ENCODE measurements around the gene DCTN1. TPM values are rescaled to one million over a fixed set of nuclear protein-coding genes. Genes with fewer than 3 reads are reported as not detected.

Gene DCTN1
- total RNA-seq, 4 donors from 2014 or later: 83.4 to 122 (median 105) TPM

GRCh38 chr2:74366036-74366435 lies 14.1 kb downstream of the DCTN1 start:
- Histone ChIP-seq H3K4me1 (no peaks in the 10 kb centered on the region), H3K4me3 (no peak overlapping the region), H3K36me3 (peaks cover 100% of the 10 kb centered on the region), H3K27ac (no peak overlapping the region), H3K27me3 (no peaks in the 10 kb centered on the region), H3K9me3 (no peaks in the 10 kb centered on the region)
- no peak for DNase-seq (ENCODE audit: low spot score in 2 of 2)
- TF ChIP-seq POLR2A (IDR thresholded peaks at IDR 0.05) (no peak), CTCF (IDR thresholded peaks at IDR 0.05) (no peak), EP300 (IDR thresholded peaks at IDR 0.05) (no peak), POLR2AphosphoS5 (IDR thresholded peaks at IDR 0.05) (no peak)
- 88% methylated on average over 3 of the region's 3 CpGs for WGBS

DNA sequence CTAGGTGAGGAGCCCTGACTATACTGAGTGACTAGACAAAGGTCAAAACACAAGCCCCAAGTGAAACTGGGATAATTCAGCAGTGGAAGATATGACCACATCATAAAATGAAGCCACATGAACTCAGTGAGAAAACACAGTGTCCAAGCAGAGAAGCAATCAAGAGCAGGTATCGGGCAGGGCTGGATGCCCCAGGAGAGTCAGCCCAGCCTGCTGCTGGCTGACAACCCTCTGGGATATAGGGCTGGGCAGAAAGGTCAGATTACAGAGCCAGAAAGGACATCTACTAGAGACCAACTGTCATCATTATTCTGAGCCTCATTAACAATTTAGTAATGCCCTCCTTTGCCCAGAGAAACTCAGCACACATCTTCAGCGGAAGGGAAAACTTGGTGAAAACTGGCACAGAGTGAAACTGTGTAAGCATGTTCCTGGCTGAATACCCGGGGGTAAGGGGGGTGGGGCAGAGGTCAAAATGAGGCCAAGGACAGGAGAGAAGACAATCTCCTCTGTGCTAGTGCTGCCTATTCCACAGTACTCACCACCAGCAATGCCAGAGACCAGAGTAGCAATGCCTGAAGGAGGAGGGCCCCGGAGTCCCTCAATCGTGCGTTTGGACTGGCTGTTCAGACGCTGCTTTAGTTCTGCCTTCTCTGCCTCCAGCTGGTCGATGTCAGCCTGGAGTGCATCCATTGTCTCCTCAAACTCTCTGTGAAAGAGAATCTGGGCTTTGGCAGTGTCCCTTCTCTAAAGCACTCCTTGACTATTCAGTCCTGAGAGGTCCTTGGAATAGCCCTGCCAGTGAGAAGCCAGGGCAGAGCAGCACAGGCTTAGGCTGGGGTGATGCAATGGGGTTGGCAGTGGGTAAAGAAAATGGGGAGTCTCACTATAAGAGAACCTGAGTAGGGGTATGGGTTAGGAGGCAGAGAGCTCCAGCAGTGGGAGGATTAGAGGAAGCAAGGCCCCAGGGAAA lies 15.3 kb downstream of the DCTN1 start:
- DNase-seq (ENCODE audit: low spot score in 2 of 2): no peak
- WGBS: 84% methylated on average over 8 of the region's 8 CpGs
- H3K9me3 ChIP-seq: no peaks in the 10 kb centered on the region
- no peak overlapping the region for H3K4me3 ChIP-seq
- H3K27ac ChIP-seq: no peak overlapping the region
- no peaks in the 10 kb centered on the region for H3K4me1 ChIP-seq
- peaks cover 100% of the 10 kb centered on the region for H3K36me3 ChIP-seq
- no peaks in the 10 kb centered on the region for H3K27me3 ChIP-seq
- TF ChIP-seq EP300 (IDR thresholded peaks at IDR 0.05): no peak
- TF ChIP-seq POLR2AphosphoS5 (IDR thresholded peaks at IDR 0.05): no peak
- TF ChIP-seq POLR2A (IDR thresholded peaks at IDR 0.05): no peak
- no peak for TF ChIP-seq CTCF (IDR thresholded peaks at IDR 0.05)

GRCh38 chr2:74361327-74361726 lies 18.8 kb downstream of the DCTN1 start:
- 85% methylated on average over 11 of the region's 11 CpGs for WGBS
- Histone ChIP-seq H3K27ac (no peak overlapping the region), H3K4me3 (no peak overlapping the region), H3K9me3 (no peaks in the 10 kb centered on the region), H3K27me3 (no peaks in the 10 kb centered on the region), H3K36me3 (peaks cover 98% of the 10 kb centered on the region), H3K4me1 (no peaks in the 10 kb centered on the region)
- TF ChIP-seq CTCF (IDR thresholded peaks at IDR 0.05): no peak
- no peak for TF ChIP-seq EP300 (IDR thresholded peaks at IDR 0.05)
- TF ChIP-seq POLR2AphosphoS5 (IDR thresholded peaks at IDR 0.05): no peak
- no peak for TF ChIP-seq POLR2A (IDR thresholded peaks at IDR 0.05)
- DNase-seq (ENCODE audit: low spot score in 2 of 2): no peak

DNA sequence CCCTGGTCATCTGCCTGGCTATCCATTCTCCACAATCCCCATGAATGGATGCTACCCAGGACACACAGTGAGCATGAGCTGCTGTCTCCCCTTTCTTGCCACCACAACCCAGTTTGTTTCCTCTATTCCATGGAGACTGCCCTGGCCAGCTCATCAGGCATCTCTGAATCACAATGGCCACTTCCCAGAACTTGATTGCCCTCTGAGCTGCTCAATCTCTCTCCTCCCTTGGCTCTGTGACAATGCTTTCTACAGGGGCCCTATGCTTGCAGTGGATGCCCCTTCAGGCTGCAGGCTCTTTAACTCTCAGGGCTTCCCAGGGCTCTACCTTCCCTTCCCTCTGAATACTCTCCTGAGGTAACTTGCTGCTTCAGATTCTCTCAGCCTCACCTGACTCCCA lies 22.5 kb downstream of the DCTN1 start:
- no peak for TF ChIP-seq POLR2A (IDR thresholded peaks at IDR 0.05)
- no peak for TF ChIP-seq EP300 (IDR thresholded peaks at IDR 0.05)
- TF ChIP-seq POLR2AphosphoS5 (IDR thresholded peaks at IDR 0.05): no peak
- TF ChIP-seq CTCF (IDR thresholded peaks at IDR 0.05): no peak
- DNase-seq (ENCODE audit: low spot score in 2 of 2): no peak
- H3K4me3 ChIP-seq: no peak overlapping the region
- no peaks in the 10 kb centered on the region for H3K27me3 ChIP-seq
- no peak overlapping the region for H3K27ac ChIP-seq
- no peaks in the 10 kb centered on the region for H3K4me1 ChIP-seq
- H3K9me3 ChIP-seq: no peaks in the 10 kb centered on the region
- H3K36me3 ChIP-seq: peaks cover 68% of the 10 kb centered on the region

- Histone ChIP-seq H3K27me3 (no peaks in the 10 kb centered on the region), H3K4me3 (no peak overlapping the region), H3K9me3 (no peaks in the 10 kb centered on the region), H3K27ac (no peak overlapping the region), H3K36me3 (no peaks in the 10 kb centered on the region), H3K4me1 (no peaks in the 10 kb centered on the region)
- no peak for DNase-seq (ENCODE audit: low spot score in 2 of 2)
- WGBS: 84% methylated on average over 4 of the region's 4 CpGs
- TF ChIP-seq POLR2AphosphoS5 (IDR thresholded peaks at IDR 0.05): no peak
- TF ChIP-seq POLR2A (IDR thresholded peaks at IDR 0.05): no peak
- TF ChIP-seq EP300 (IDR thresholded peaks at IDR 0.05): no peak
- no peak for TF ChIP-seq CTCF (IDR thresholded peaks at IDR 0.05)
Observed at GRCh38 chr2:74349889-74350288, 30.2 kb downstream of the DCTN1 start.

Data from suprapubic skin (tissue), 4 donors.